ENCODE data around the gene ZNF518A. TPM values are rescaled to one million over a fixed set of nuclear protein-coding genes. Genes with fewer than 3 reads are reported as not detected.

The ZNF518A gene
- total and polyA plus RNA-seq, 9 of the 15 experiments (the other 6 are each of a cell fraction or from before 2014, with no cell fraction given): 6.3 to 30.0 (median 17.4) TPM

- TF ChIP-seq BRF2 (IDR thresholded peaks at IDR 0.05; ENCODE audit: borderline replicate concordance, insufficient read depth, insufficient read length) (no peak), ZBTB7A (IDR thresholded peaks at IDR 0.05; ENCODE audit: borderline replicate concordance, control insufficient read depth, low read depth, low read length) (no peak), POLR2AphosphoS5 (IDR thresholded peaks at IDR 0.05; ENCODE audit: control insufficient read depth, insufficient read depth, low read depth, low read length) (no peak), ZNF778 (CRISPR knock-in tag; IDR thresholded peaks at IDR 0.05) (no peak), GTF3C2 (IDR thresholded peaks at IDR 0.05; ENCODE audit: borderline replicate concordance, extremely low read depth, insufficient read length) (no peak), RBM25 (IDR thresholded peaks at IDR 0.05; ENCODE audit: low read depth, low read length, severe bottlenecking) (no peak), ATF4 (CRISPR knock-in tag; IDR thresholded peaks at IDR 0.05) (no peak)
Observed at GRCh38 chr10:96165726-96166125, 35.6 kb downstream of the ZNF518A start (continued).
